WI38 (cell line): ENCODE measurements around the gene NLGN2.

Experiments
- H3K4me3 ChIP-seq: 2 replicates; pipeline ENCODE4 v1.5.1; 2011; ENCODE audit warnings: low read depth, mild to moderate bottlenecking, control low read depth, low read length
- CTCF ChIP-seq: IDR thresholded peaks from 2 replicates; pipeline ENCODE4 v1.5.1; 2012; ENCODE audit warnings: low read depth, mild to moderate bottlenecking, control low read depth, low read length

Gene NLGN2

GRCh38 chr17:7403977-7404736, 3.5 kb upstream of the NLGN2 start, which contains the start of gene TMEM256:
TMEM256 (minus strand) TSS chr17:7404097; CDS start chr17:7404084, 13 bp downstream.
- H3K4me3 ChIP-seq, result peak within 1 kb of the TSS; percentile 75
- TF ChIP-seq CTCF, result no peak

DNA sequence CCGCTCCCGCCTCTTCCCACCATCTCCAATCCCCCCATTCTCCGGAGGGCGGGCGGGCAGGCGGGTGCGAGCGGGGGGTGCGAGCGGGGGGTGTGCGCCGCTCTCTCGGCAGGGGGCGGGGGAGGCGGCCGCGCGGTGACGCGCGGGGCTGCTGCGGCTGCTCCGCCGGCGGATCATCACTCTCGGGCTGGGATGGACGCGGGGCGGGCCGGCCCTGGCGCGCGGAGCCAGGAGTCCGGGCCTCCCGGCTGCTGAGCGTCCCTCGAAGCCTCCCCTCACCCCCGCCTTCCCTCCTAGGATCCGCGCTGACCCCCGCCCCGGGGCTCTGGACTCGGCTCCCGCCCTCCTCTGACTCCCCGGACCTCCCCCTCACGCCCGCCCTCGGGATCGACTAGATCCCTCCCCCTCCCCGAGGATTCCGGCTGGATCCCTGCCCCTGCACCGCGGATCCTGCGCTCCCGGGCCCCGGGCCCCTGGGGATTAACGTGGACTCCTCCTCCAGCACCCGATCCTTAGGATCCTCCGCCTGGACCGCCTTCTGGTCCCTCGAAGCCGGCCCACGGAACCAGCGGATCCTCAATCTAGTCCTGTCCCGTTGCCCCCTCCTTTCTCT, 2.8 kb upstream of the NLGN2 start:
- H3K4me3 ChIP-seq, result peak overlapping the region; percentile 75
- TF ChIP-seq CTCF, result no peak

- peak overlapping the region; percentile 75 for H3K4me3 ChIP-seq
- no peak for TF ChIP-seq CTCF
Measured at GRCh38 chr17:7405350-7406234, 2.1 kb upstream of the NLGN2 start.

GRCh38 chr17:7406235-7406825, 1.3 kb upstream of the NLGN2 start:
- peak overlapping the region; percentile 75 for H3K4me3 ChIP-seq
- TF ChIP-seq CTCF, result no peak

- TF ChIP-seq CTCF, result no peak
- H3K4me3 ChIP-seq, result no peak overlapping the region
Measured at GRCh38 chr17:7407082-7407481, 563 bp upstream of the NLGN2 start.

DNA sequence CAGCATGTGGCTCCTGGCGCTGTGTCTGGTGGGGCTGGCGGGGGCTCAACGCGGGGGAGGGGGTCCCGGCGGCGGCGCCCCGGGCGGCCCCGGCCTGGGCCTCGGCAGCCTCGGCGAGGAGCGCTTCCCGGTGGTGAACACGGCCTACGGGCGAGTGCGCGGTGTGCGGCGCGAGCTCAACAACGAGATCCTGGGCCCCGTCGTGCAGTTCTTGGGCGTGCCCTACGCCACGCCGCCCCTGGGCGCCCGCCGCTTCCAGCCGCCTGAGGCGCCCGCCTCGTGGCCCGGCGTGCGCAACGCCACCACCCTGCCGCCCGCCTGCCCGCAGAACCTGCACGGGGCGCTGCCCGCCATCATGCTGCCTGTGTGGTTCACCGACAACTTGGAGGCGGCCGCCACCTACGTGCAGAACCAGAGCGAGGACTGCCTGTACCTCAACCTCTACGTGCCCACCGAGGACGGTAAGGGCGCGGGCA, 645 bp downstream of the NLGN2 start:
- H3K4me3 ChIP-seq, result no peak overlapping the region

More for the DNA sequence above, 645 bp downstream of the NLGN2 start:
- TF ChIP-seq CTCF, result no peak
